ENCODE results near the gene ZNF787. TPM values are rescaled to one million over a fixed set of nuclear protein-coding genes. Genes with fewer than 3 reads are reported as not detected.

Gene ZNF787
- total RNA-seq, 1 donor from 2014 or later, result 34.0 TPM

DNA sequence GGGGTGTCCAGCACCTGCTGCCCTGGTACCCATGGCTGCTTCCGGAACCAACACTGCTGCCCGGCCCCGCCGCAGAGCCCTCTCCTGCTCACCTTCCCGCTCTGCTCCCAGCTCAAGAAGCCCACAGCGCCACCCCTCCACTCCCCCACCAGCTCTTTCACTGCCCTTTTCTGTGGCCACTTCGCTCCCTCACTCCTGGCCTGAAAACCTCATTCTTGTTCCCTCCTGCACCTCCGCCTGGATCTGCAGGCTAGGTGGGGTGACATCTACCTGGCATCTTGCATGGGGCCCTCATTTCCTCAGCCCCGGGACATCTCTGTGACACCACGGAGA, 6.4 kb downstream of the ZNF787 start:
- no peaks in the 10 kb centered on the region for H3K27me3 Mint-ChIP-seq
- H3K4me3 Mint-ChIP-seq, result peak overlapping the region; percentile 34
- no peaks in the 10 kb centered on the region for H3K9me3 Mint-ChIP-seq
- H3K27ac Mint-ChIP-seq, result peak overlapping the region; percentile 89
- peaks cover 55% of the 10 kb centered on the region for H3K4me1 Mint-ChIP-seq (ENCODE audit: unreplicated experiment)
- no peak for DNase-seq (ENCODE audit: extremely low spot score, unreplicated experiment)
- H3K36me3 Mint-ChIP-seq, result no peaks in the 10 kb centered on the region
- TF ChIP-seq CTCF (conservative IDR thresholded peaks at IDR 0.05), result no peak

- peaks cover 50% of the 10 kb centered on the region for H3K4me1 Mint-ChIP-seq (ENCODE audit: unreplicated experiment)
- DNase-seq (ENCODE audit: extremely low spot score, unreplicated experiment), result no peak
- no peak overlapping the region for H3K4me3 Mint-ChIP-seq
- H3K36me3 Mint-ChIP-seq, result no peaks in the 10 kb centered on the region
- H3K27me3 Mint-ChIP-seq, result no peaks in the 10 kb centered on the region
- H3K27ac Mint-ChIP-seq, result peak overlapping the region; percentile 89
- no peak for TF ChIP-seq CTCF (conservative IDR thresholded peaks at IDR 0.05)
- H3K9me3 Mint-ChIP-seq, result no peaks in the 10 kb centered on the region
Observed at GRCh38 chr19:56114051-56114777, 6.9 kb downstream of the ZNF787 start.

DNA sequence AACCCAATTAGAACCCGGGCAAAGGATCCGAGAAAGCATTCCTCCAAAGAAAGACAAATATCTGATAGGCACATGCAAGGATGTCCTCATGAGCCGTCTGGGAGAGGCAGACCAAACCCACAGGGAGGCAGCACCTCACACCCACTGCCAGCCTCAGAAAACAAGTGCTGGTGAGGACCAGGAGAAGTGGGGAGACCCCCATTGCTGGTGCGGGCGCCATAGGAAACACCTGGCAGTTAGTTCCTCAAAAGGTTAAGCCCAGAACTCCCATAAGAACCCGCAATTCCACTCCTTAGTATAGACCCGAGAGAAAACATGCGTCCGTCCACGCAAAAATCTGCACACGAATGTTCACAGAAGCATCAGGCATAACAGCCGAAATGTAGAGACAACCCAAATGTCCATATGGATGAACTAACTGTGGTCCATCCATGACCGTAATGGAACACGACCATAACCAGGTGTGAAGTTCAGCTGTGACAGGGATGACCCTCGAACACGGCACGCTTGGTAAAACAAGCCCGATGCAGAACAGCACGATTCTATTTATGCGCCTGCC, 7.9 kb downstream of the ZNF787 start:
- H3K9me3 Mint-ChIP-seq, result no peaks in the 10 kb centered on the region
- no peaks in the 10 kb centered on the region for H3K27me3 Mint-ChIP-seq
- peak overlapping the region; percentile 31 for H3K27ac Mint-ChIP-seq
- no peak for TF ChIP-seq CTCF (conservative IDR thresholded peaks at IDR 0.05)
- DNase-seq (ENCODE audit: extremely low spot score, unreplicated experiment), result no peak
- peaks cover 53% of the 10 kb centered on the region for H3K4me1 Mint-ChIP-seq (ENCODE audit: unreplicated experiment)
- no peaks in the 10 kb centered on the region for H3K36me3 Mint-ChIP-seq
- H3K4me3 Mint-ChIP-seq, result peak overlapping the region; percentile 20

DNA sequence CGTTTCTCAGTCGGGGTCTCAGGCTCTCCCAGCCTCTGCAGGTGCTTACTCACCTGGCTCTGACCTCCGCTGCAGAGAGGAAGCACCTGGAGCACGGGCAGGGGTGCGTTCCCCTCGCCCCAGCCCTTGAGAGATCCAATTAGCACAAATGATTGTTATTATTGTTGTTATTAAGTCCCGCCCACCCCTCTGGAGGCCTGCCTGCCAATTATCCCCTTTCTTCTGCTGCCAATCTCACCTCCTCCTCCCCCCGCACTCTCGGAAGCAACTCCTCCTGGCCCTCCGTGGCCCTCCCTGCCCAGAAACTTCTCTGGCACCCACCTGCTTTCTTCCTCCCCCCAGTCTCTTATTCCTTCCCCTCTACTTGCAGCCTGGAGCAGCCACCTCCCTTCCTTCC, 8.8 kb downstream of the ZNF787 start:
- DNase-seq (ENCODE audit: extremely low spot score, unreplicated experiment), result no peak
- Mint-ChIP-seq H3K27me3 (no peaks in the 10 kb centered on the region), H3K4me3 (no peak overlapping the region), H3K27ac (no peak overlapping the region), H3K4me1 (ENCODE audit: unreplicated experiment) (peaks cover 53% of the 10 kb centered on the region), H3K9me3 (no peaks in the 10 kb centered on the region), H3K36me3 (no peaks in the 10 kb centered on the region)
- TF ChIP-seq CTCF (conservative IDR thresholded peaks at IDR 0.05), result no peak

- DNase-seq (ENCODE audit: extremely low spot score, unreplicated experiment), result no peak
- no peak overlapping the region for H3K27ac Mint-ChIP-seq
Observed at GRCh38 chr19:56111601-56112312, 9.3 kb downstream of the ZNF787 start.

More at GRCh38 chr19:56111601-56112312, 9.3 kb downstream of the ZNF787 start:
- H3K27me3 Mint-ChIP-seq, result no peaks in the 10 kb centered on the region
- no peaks in the 10 kb centered on the region for H3K36me3 Mint-ChIP-seq
- TF ChIP-seq CTCF (conservative IDR thresholded peaks at IDR 0.05), result no peak
- peaks cover 51% of the 10 kb centered on the region for H3K4me1 Mint-ChIP-seq (ENCODE audit: unreplicated experiment)
- no peaks in the 10 kb centered on the region for H3K9me3 Mint-ChIP-seq
- no peak overlapping the region for H3K4me3 Mint-ChIP-seq
